ENCODE measurements around the gene OPN1LW. TPM values are rescaled to one million over a fixed set of nuclear protein-coding genes. Genes with fewer than 3 reads are reported as not detected.

OPN1LW gene
- total and polyA plus RNA-seq, 2 donors from 2014 or later, result not detected

- Histone ChIP-seq H3K4me1 (ENCODE audit: control insufficient read depth in 2 of 3, insufficient read depth in 2 of 3, low read depth in 1 of 3, low read length in 3 of 3) (no peaks in the 10 kb centered on the region), H3K27me3 (ENCODE audit: control insufficient read depth, insufficient read depth, low read length) (no peaks in the 10 kb centered on the region), H3K9ac (ENCODE audit: low read length in 3 of 3) (no peak overlapping the region), H3K27ac (ENCODE audit: low read depth in 2 of 2, low read length in 2 of 2) (no peak overlapping the region), H3K4me3 (ENCODE audit: low read length in 3 of 3) (no peak overlapping the region), H3K9me3 (ENCODE audit: control insufficient read depth in 2 of 3, insufficient read depth in 1 of 3, low read length in 3 of 3) (no peaks in the 10 kb centered on the region), H3K36me3 (ENCODE audit: control insufficient read depth in 2 of 3, insufficient read depth in 3 of 3, low read length in 3 of 3) (no peaks in the 10 kb centered on the region)
- intact Hi-C loops (cut with DNase I), result no loop called here
- FAIRE-seq (no peak), DNase-seq (peak in 2 of 5 donors; percentile 18 to 35)
- TF ChIP-seq CTCF (IDR thresholded peaks at IDR 0.05; ENCODE audit: borderline replicate concordance, extremely low read depth, insufficient read depth), result no peak
Observed at GRCh38 chrX:154135458-154136229, 8.4 kb upstream of the OPN1LW start.

GRCh38 chrX:154136627-154137161 is 7.3 kb upstream of the OPN1LW start:
- no peaks in the 10 kb centered on the region for H3K27me3 ChIP-seq (ENCODE audit: control insufficient read depth, insufficient read depth, low read length)
- H3K27ac ChIP-seq (ENCODE audit: low read depth in 2 of 2, low read length in 2 of 2), result peak overlapping the region in 1 of 2 donors; percentile 28
- FAIRE-seq, result no peak

GRCh38 chrX:154138857-154139256 is 5.2 kb upstream of the OPN1LW start:
- no peak overlapping the region for H3K27ac ChIP-seq (ENCODE audit: low read depth in 2 of 2, low read length in 2 of 2)
- no peak overlapping the region for H3K4me3 ChIP-seq (ENCODE audit: low read length in 3 of 3)
- FAIRE-seq (no peak), DNase-seq (no peak)
- intact Hi-C loops (cut with DNase I), result no loop called here
- no peak overlapping the region for H3K9ac ChIP-seq (ENCODE audit: low read length in 3 of 3)
- no peaks in the 10 kb centered on the region for H3K36me3 ChIP-seq (ENCODE audit: control insufficient read depth in 2 of 3, insufficient read depth in 3 of 3, low read length in 3 of 3)
- no peaks in the 10 kb centered on the region for H3K4me1 ChIP-seq (ENCODE audit: control insufficient read depth in 2 of 3, insufficient read depth in 2 of 3, low read depth in 1 of 3, low read length in 3 of 3)
- no peaks in the 10 kb centered on the region for H3K9me3 ChIP-seq (ENCODE audit: control insufficient read depth in 2 of 3, insufficient read depth in 1 of 3, low read length in 3 of 3)
- no peak for TF ChIP-seq CTCF (IDR thresholded peaks at IDR 0.05; ENCODE audit: borderline replicate concordance, extremely low read depth, insufficient read depth)
- no peaks in the 10 kb centered on the region for H3K27me3 ChIP-seq (ENCODE audit: control insufficient read depth, insufficient read depth, low read length)

More at GRCh38 chrX:154136627-154137161, 7.3 kb upstream of the OPN1LW start:
- Histone ChIP-seq H3K9me3 (ENCODE audit: control insufficient read depth in 2 of 3, insufficient read depth in 1 of 3, low read length in 3 of 3) (no peaks in the 10 kb centered on the region), H3K9ac (ENCODE audit: low read length in 3 of 3) (no peak overlapping the region), H3K36me3 (ENCODE audit: control insufficient read depth in 2 of 3, insufficient read depth in 3 of 3, low read length in 3 of 3) (no peaks in the 10 kb centered on the region), H3K4me1 (ENCODE audit: control insufficient read depth in 2 of 3, insufficient read depth in 2 of 3, low read depth in 1 of 3, low read length in 3 of 3) (no peaks in the 10 kb centered on the region), H3K4me3 (ENCODE audit: low read length in 3 of 3) (no peak overlapping the region)
- intact Hi-C loops (cut with DNase I), result no loop called here
- DNase-seq, result peak; percentile 76 to 88 (median 83)
- TF ChIP-seq CTCF (IDR thresholded peaks at IDR 0.05; ENCODE audit: borderline replicate concordance, extremely low read depth, insufficient read depth), result peak; percentile 45

Data from kidney (tissue), 14 donors.